ENCODE measurements around the gene FAM107A.

FAM107A gene

DNA sequence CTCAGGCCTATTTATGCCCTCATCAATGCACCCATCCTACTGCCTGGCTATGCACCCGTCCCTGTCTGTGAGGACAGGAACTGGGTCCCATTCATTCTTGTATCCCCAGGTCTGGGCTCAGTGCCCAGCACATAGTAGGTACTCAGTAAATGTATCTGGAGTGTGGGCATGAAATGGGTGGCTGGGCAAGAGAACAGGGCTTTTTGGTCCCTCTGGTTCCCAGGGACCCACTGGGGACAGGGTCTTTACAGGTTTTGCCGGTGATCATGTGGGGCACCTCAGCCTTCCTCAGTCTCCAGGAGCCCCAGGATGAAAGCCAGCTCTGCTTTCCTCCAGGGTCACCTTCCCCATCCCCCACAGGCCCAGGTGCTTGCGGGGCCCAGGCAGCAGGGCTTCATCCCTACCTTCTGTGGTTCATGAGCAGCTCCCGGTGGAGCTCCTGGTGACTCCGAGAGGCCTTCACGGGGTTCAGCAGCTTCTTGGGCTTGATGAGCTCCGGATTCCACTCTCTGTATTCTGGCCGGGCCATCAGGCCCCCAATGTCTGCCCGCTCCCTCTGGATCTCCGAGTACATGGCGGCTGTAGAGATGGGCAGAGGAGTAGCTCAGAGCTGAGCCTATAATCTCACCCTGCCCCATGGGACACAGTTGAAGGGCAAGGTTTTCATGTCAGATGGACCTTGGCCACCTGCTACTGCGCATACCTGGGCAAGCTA lies 7.7 kb downstream of the FAM107A start:
- Mint-ChIP-seq H3K4me1 (peaks cover 37% of the 10 kb centered on the region), H3K36me3 (ENCODE audit: low read depth) (no peaks in the 10 kb centered on the region), H3K4me3 (no peak overlapping the region), H3K27ac (no peak overlapping the region), H3K27me3 (ENCODE audit: low read depth, poor library complexity) (peaks cover 10% of the 10 kb centered on the region), H3K9me3 (peaks cover 7% of the 10 kb centered on the region)
- TF ChIP-seq, protein P1, sequence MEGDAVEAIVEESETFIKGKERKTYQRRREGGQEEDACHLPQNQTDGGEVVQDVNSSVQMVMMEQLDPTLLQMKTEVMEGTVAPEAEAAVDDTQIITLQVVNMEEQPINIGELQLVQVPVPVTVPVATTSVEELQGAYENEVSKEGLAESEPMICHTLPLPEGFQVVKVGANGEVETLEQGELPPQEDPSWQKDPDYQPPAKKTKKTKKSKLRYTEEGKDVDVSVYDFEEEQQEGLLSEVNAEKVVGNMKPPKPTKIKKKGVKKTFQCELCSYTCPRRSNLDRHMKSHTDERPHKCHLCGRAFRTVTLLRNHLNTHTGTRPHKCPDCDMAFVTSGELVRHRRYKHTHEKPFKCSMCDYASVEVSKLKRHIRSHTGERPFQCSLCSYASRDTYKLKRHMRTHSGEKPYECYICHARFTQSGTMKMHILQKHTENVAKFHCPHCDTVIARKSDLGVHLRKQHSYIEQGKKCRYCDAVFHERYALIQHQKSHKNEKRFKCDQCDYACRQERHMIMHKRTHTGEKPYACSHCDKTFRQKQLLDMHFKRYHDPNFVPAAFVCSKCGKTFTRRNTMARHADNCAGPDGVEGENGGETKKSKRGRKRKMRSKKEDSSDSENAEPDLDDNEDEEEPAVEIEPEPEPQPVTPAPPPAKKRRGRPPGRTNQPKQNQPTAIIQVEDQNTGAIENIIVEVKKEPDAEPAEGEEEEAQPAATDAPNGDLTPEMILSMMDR (IDR thresholded peaks at IDR 0.05), result no peak
- no peak for DNase-seq

GRCh38 chr3:58568572-58569286 lies 8.5 kb downstream of the FAM107A start:
- no peaks in the 10 kb centered on the region for H3K36me3 Mint-ChIP-seq (ENCODE audit: low read depth)
- peaks cover 30% of the 10 kb centered on the region for H3K4me1 Mint-ChIP-seq
- peaks cover 10% of the 10 kb centered on the region for H3K27me3 Mint-ChIP-seq (ENCODE audit: low read depth, poor library complexity)
- H3K9me3 Mint-ChIP-seq, result peaks cover 7% of the 10 kb centered on the region
- TF ChIP-seq, protein P1 (IDR thresholded peaks at IDR 0.05), result peak; percentile 97
- H3K27ac Mint-ChIP-seq, result no peak overlapping the region
- H3K4me3 Mint-ChIP-seq, result no peak overlapping the region
- peak; percentile 88 for DNase-seq

- H3K27ac Mint-ChIP-seq, result no peak overlapping the region
- no peak for DNase-seq
- no peak overlapping the region for H3K4me3 Mint-ChIP-seq
- TF ChIP-seq, protein P1 (IDR thresholded peaks at IDR 0.05), result no peak
- peaks cover 17% of the 10 kb centered on the region for H3K4me1 Mint-ChIP-seq
- peaks cover 7% of the 10 kb centered on the region for H3K9me3 Mint-ChIP-seq
- no peaks in the 10 kb centered on the region for H3K36me3 Mint-ChIP-seq (ENCODE audit: low read depth)
- peaks cover 13% of the 10 kb centered on the region for H3K27me3 Mint-ChIP-seq (ENCODE audit: low read depth, poor library complexity)
Measured at GRCh38 chr3:58567251-58567515, 10.0 kb downstream of the FAM107A start.

DNA sequence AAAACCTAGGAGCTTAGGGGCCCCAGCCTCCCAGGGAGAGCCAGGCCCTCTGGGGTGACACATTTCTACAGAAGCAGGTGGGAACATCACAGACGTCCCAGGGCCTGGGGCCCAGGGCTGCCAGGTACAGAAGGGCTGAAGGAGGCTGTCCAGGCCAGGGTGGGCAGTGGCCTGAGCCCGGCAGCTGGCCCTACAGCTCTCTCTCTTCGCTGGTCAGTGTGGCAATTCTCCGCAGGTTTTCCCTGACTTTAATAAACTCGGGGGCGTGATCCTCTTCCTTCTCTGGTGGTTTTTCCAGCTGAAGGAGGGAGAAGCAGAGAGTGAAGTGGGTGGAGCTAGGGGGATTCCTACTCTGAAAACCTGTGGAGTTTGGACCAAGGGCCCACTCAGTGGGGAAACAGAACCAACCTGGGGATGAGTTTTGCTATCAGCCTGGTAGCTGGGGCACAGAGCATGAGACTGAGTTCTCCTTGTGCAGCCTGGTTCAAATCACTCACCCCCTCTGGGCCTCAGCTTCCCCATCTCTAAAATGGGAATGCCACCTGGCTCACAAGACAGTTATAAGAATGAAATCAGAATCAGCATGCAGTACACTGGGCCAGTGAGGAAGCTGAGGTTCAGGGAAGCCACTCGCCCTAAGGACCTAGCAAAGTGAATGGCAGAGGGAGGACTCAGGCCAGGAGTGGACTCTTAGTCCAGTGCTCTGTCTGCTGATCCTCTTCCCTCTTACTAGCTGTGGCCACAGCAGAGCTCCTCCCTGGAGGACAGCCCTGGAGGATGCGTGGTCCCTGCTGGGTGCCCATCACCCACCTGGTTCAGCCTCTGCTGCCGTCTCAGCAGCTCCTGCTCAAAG lies 10.6 kb downstream of the FAM107A start:
- Mint-ChIP-seq H3K27ac (no peak overlapping the region), H3K27me3 (ENCODE audit: low read depth, poor library complexity) (peaks cover 13% of the 10 kb centered on the region), H3K4me3 (no peak overlapping the region)

DNA sequence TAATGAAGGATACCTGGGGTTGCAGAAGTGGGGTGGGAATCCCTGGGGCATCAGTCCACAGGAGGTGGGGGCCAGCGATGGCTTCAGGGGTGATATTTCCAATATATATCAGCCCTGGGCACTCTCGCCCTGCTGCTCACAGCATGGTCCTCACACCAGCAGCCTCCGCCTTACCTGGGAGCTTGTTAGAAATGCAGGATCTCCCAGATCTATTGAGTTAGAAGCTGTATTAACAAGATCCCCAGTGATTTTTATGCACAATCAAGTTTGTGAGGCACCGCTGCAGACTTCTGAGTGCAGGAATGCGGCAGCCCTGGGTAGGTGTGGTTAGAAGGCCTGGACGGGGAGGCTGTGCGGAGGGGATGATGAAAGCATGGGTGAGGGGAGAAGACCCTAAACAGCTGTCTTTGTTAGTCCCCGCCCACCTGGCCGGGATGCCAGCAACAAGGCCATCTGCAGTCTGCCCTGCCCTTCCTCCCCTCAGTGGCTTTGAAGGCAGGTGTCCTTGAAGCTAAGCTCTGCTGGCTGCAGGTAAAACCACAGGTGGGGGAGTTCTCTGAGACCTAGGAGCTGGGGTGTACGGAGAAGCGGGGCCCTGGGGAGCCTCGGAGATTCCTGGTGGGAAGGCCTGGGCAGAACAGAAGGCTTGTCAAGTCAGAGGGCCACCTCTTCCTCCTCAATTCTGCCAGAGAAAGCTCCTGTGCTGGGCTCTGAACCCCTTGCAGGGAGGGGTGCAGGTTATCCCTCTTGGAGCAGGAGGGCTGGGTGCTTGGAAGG lies 11.4 kb downstream of the FAM107A start:
- no peak overlapping the region for H3K4me3 Mint-ChIP-seq
- peaks cover 19% of the 10 kb centered on the region for H3K4me1 Mint-ChIP-seq
- H3K9me3 Mint-ChIP-seq, result no peaks in the 10 kb centered on the region
- H3K36me3 Mint-ChIP-seq (ENCODE audit: low read depth), result no peaks in the 10 kb centered on the region
- peak; percentile 24 for DNase-seq
- peaks cover 11% of the 10 kb centered on the region for H3K27me3 Mint-ChIP-seq (ENCODE audit: low read depth, poor library complexity)
- H3K27ac Mint-ChIP-seq, result no peak overlapping the region
- TF ChIP-seq, protein P1 (IDR thresholded peaks at IDR 0.05), result no peak

More for the DNA sequence above, 10.6 kb downstream of the FAM107A start:
- peaks cover 16% of the 10 kb centered on the region for H3K4me1 Mint-ChIP-seq
- no peaks in the 10 kb centered on the region for H3K36me3 Mint-ChIP-seq (ENCODE audit: low read depth)
- H3K9me3 Mint-ChIP-seq, result peaks cover 2% of the 10 kb centered on the region
- TF ChIP-seq, protein P1 (IDR thresholded peaks at IDR 0.05), result no peak
- DNase-seq, result no peak
